ENCODE measurements around the gene PFAS. TPM values are rescaled to one million over a fixed set of nuclear protein-coding genes. Genes with fewer than 3 reads are reported as not detected.
"Not testable (repeated sequence)": the region's sequence is repeated elsewhere in the genome, so short reads cannot be mapped to it uniquely, and the experiment has no call there.

The PFAS gene, protein sequence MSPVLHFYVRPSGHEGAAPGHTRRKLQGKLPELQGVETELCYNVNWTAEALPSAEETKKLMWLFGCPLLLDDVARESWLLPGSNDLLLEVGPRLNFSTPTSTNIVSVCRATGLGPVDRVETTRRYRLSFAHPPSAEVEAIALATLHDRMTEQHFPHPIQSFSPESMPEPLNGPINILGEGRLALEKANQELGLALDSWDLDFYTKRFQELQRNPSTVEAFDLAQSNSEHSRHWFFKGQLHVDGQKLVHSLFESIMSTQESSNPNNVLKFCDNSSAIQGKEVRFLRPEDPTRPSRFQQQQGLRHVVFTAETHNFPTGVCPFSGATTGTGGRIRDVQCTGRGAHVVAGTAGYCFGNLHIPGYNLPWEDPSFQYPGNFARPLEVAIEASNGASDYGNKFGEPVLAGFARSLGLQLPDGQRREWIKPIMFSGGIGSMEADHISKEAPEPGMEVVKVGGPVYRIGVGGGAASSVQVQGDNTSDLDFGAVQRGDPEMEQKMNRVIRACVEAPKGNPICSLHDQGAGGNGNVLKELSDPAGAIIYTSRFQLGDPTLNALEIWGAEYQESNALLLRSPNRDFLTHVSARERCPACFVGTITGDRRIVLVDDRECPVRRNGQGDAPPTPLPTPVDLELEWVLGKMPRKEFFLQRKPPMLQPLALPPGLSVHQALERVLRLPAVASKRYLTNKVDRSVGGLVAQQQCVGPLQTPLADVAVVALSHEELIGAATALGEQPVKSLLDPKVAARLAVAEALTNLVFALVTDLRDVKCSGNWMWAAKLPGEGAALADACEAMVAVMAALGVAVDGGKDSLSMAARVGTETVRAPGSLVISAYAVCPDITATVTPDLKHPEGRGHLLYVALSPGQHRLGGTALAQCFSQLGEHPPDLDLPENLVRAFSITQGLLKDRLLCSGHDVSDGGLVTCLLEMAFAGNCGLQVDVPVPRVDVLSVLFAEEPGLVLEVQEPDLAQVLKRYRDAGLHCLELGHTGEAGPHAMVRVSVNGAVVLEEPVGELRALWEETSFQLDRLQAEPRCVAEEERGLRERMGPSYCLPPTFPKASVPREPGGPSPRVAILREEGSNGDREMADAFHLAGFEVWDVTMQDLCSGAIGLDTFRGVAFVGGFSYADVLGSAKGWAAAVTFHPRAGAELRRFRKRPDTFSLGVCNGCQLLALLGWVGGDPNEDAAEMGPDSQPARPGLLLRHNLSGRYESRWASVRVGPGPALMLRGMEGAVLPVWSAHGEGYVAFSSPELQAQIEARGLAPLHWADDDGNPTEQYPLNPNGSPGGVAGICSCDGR (N-terminal part only)
- total RNA-seq = 189 and 204 TPM in 2 replicates

- H3K27me3 Mint-ChIP-seq (ENCODE audit: insufficient read depth) = peaks cover 1% of the 10 kb centered on the region
- H3K27ac Mint-ChIP-seq = peak within 1 kb of the TSS; percentile 100
- peaks cover 29% of the 10 kb centered on the region for H3K36me3 Mint-ChIP-seq (ENCODE audit: low read depth)
- H3K4me3 Mint-ChIP-seq = peak within 1 kb of the TSS; percentile 98
- intact Hi-C loops (cut with micrococcal nuclease) = loop anchor here (1.0 to 5.0 kb wide), 7 partner anchors 37 to 677 kb away; partner anchors contain the start of genes ALOXE3, AURKB, RANGRF and RPL26
- H3K9me3 Mint-ChIP-seq = peaks cover 3% of the 10 kb centered on the region
- peaks cover 40% of the 10 kb centered on the region for H3K4me1 Mint-ChIP-seq (ENCODE audit: low read depth)
- peak; percentile 95 for DNase-seq (ENCODE audit: low spot score)
Observed at GRCh38 chr17:8248751-8249607, at the start of gene PFAS. Gene PFAS, plus strand, starts transcription at chr17:8249289. Its CDS starts 4,649 bp downstream, at chr17:8253938.

DNA sequence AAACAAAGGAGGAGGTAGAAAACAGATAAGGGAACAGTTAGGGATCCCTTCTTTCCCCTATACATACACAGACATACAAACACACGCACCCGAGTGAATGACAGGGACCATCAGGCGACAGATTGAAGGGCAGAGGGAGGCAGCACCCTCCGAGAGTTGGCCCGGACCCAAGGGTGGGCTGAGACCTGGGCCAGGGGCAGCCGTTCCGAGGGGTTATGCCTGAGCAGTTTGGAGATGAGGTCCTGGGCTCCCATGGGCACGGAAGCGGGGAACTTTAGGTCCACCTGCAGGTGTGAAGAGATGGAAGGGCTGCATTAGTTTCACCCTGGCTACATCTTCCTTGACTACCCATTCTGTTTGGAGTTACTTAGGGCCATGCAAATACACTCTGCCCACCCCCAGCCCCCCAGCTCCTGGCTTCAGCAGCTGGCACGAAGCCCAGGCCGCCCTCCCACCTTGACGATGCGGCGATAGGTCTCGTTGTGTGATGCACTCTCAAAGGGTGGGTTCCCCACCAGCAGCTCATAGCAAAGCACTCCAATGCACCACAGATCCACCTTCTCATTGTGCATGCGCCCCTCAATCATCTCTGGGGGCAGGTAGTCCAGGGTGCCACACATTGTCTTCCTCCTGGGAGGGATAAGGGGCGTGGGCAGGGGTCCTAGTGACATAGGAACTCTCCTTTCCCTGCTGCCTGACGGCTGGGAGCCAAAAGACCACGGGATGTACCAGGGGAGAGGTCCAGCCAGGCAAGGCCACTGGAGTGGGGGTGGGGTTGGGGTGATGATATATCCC is 44.1 kb upstream of the PFAS start:
- H3K36me3 Mint-ChIP-seq (ENCODE audit: low read depth) = peaks cover 30% of the 10 kb centered on the region
- no peak overlapping the region for H3K27ac Mint-ChIP-seq
- H3K4me3 Mint-ChIP-seq = no peak overlapping the region
- no peaks in the 10 kb centered on the region for H3K27me3 Mint-ChIP-seq (ENCODE audit: insufficient read depth)
- peaks cover 26% of the 10 kb centered on the region for H3K4me1 Mint-ChIP-seq (ENCODE audit: low read depth)
- intact Hi-C loops (cut with micrococcal nuclease) = no loop called here
- H3K9me3 Mint-ChIP-seq = no peaks in the 10 kb centered on the region
- no peak for DNase-seq (ENCODE audit: low spot score)

GRCh38 chr17:8206536-8206935 is 42.6 kb upstream of the PFAS start:
- Mint-ChIP-seq H3K9me3 (no peaks in the 10 kb centered on the region), H3K27ac (no peak overlapping the region), H3K4me1 (ENCODE audit: low read depth) (peaks cover 29% of the 10 kb centered on the region), H3K27me3 (ENCODE audit: insufficient read depth) (no peaks in the 10 kb centered on the region), H3K36me3 (ENCODE audit: low read depth) (peaks cover 27% of the 10 kb centered on the region), H3K4me3 (no peak overlapping the region)
- no peak for DNase-seq (ENCODE audit: low spot score)
- intact Hi-C loops (cut with micrococcal nuclease) = no loop called here

GRCh38 chr17:8209907-8210760 is 39.0 kb upstream of the PFAS start, which contains the start of gene AURKB:
Gene AURKB, minus strand, starts transcription at chr17:8210575. Its CDS starts 351 bp downstream, at chr17:8210224.
- intact Hi-C loops (cut with micrococcal nuclease) = loop anchor here (1.0 to 5.0 kb wide), 5 partner anchors 10 to 37 kb away; partner anchors contain the start of genes CTC1 and PFAS
- peak within 1 kb of the TSS; percentile 96 for H3K4me3 Mint-ChIP-seq
- peak within 1 kb of the TSS; percentile 94 for H3K27ac Mint-ChIP-seq
- no peaks in the 10 kb centered on the region for H3K27me3 Mint-ChIP-seq (ENCODE audit: insufficient read depth)
- peaks cover 16% of the 10 kb centered on the region for H3K36me3 Mint-ChIP-seq (ENCODE audit: low read depth)
- DNase-seq (ENCODE audit: low spot score) = peak; percentile 91
- peaks cover 34% of the 10 kb centered on the region for H3K4me1 Mint-ChIP-seq (ENCODE audit: low read depth)
- no peaks in the 10 kb centered on the region for H3K9me3 Mint-ChIP-seq

GRCh38 chr17:8210761-8211458 is 38.2 kb upstream of the PFAS start:
- Mint-ChIP-seq H3K27me3 (ENCODE audit: insufficient read depth) (no peaks in the 10 kb centered on the region), H3K27ac (peak overlapping the region; percentile 94), H3K4me3 (peak overlapping the region; percentile 96), H3K9me3 (no peaks in the 10 kb centered on the region), H3K4me1 (ENCODE audit: low read depth) (peaks cover 34% of the 10 kb centered on the region), H3K36me3 (ENCODE audit: low read depth) (peaks cover 14% of the 10 kb centered on the region)
- intact Hi-C loops (cut with micrococcal nuclease) = loop anchor here (1.0 to 5.0 kb wide), 5 partner anchors 9 to 36 kb away; partner anchors contain the start of genes CTC1 and PFAS
- no peak for DNase-seq (ENCODE audit: low spot score)

DNA sequence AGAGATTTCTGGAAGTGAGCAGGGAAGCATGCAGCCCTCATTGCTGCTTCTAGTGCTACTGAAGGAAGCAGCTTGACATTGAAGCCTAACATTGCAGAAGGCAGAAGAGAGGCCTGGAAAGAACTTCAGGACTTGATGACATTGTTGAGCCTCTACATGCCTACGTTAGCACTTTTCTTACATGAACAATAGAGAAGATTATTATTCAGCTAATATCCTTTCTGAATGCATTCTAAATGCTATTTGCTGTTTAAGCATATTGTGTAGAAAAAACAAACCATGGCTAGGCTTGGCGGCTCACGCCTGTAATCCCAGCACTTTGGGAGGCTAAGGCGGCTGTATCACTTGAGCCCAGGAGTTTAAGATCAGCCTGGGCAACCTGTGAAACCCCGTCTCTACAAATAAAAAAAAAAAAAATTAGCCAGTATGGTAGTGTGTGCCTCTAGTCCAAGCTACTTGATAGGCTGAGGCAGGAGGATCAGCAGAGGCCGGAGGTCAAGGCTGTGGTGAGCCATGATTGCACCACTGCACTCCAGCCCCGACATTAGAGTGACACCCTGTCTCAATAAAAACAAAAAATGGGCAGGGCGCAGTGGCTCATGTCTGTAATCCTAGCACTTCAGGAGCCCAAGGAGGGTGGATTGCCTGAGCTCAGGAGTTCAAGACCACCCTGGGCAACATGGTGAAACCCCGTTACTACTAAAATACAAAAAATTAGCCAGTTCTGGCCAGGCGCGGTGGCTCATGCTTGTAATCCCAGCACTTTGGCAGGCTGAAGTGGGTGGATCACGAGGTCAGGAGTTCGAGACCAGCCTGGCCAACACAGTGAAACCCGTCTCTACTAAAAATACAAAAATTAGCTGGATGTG is 36.5 kb upstream of the PFAS start:
- Mint-ChIP-seq H3K27me3 (ENCODE audit: insufficient read depth) (no peaks in the 10 kb centered on the region), H3K4me3 (no peak overlapping the region), H3K9me3 (no peaks in the 10 kb centered on the region), H3K36me3 (ENCODE audit: low read depth) (peaks cover 2% of the 10 kb centered on the region), H3K27ac (no peak overlapping the region), H3K4me1 (ENCODE audit: low read depth) (peaks cover 28% of the 10 kb centered on the region)
- intact Hi-C loops (cut with micrococcal nuclease) = loop anchor here (5.0 kb wide), 1 partner anchor 35 kb away; the partner anchor contains the start of genes CTC1 and PFAS
- DNase-seq (ENCODE audit: low spot score) = no peak

- H3K9me3 Mint-ChIP-seq; H3K27ac Mint-ChIP-seq; H3K36me3 Mint-ChIP-seq (ENCODE audit: low read depth); H3K27me3 Mint-ChIP-seq (ENCODE audit: insufficient read depth); DNase-seq (ENCODE audit: low spot score); H3K4me3 Mint-ChIP-seq: not testable (repeated sequence)
- peaks cover 26% of the 10 kb centered on the region for H3K4me1 Mint-ChIP-seq (ENCODE audit: low read depth)
- intact Hi-C loops (cut with micrococcal nuclease) = loop anchor here (5.0 kb wide), 1 partner anchor 33 kb away; the partner anchor contains the start of genes CTC1 and PFAS
Observed at GRCh38 chr17:8214000-8214399, 35.1 kb upstream of the PFAS start.

DNA sequence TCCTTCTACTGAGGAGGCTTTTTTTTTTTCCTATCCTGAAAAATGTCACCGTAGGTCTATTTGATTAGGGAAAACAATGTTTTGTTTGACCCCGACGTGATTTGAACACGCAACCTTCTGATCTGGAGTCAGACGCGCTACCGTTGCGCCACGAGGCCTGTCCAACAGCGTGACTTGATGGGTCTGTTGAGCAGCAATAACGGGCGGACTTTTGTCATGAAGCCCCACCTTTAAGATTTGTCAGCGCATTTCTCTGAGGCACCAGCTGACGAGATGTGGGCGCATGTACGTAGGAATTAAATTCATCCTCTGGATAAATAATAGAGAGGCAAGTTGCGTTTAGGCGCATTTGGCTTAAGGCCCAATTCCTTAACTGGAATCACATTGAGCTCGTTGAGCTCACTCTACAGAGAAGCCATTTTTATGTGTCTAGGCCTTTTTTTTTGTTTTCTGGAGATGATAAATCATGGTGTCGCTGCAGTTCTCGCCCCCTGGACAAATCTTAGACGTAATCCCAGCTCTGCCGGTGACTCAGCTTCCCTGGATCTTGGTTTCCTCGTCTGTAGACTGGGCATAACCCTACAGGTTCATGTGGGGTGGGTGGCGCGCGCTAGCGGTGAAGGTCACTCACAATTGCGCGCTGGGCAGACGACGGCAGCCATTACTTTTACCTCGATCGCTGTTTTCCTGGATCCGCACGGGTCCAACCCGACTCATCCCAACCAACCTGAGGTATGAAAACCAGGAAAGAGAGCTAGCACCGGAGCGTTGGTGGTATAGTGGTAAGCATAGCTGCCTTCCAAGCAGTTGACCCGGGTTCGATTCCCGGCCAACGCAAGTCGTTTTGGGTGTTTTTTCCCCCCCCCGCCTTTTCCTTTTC is 28.1 kb upstream of the PFAS start:
- H3K27ac Mint-ChIP-seq = peak overlapping the region; percentile 98
- peaks cover 16% of the 10 kb centered on the region for H3K27me3 Mint-ChIP-seq (ENCODE audit: insufficient read depth)
- peak overlapping the region; percentile 97 for H3K4me3 Mint-ChIP-seq
- DNase-seq (ENCODE audit: low spot score) = peak; percentile 75
- H3K9me3 Mint-ChIP-seq = no peaks in the 10 kb centered on the region
- H3K4me1 Mint-ChIP-seq (ENCODE audit: low read depth) = peaks cover 53% of the 10 kb centered on the region
- peaks cover 3% of the 10 kb centered on the region for H3K36me3 Mint-ChIP-seq (ENCODE audit: low read depth)
- intact Hi-C loops (cut with micrococcal nuclease) = loop anchor here (1.0 to 10.0 kb wide), 4 partner anchors 11 to 524 kb away; partner anchors contain the start of genes AURKB, CCDC42 and KRABD2
